ENCODE data around the gene PMEPA1. TPM values are rescaled to one million over a fixed set of nuclear protein-coding genes. Genes with fewer than 3 reads are reported as not detected.

The PMEPA1 gene
- polyA plus RNA-seq, 1 experiment: 4.3 TPM

- ChIA-PET POLR2A (no interaction called here), CTCF (no interaction called here)
- DNase-seq (ENCODE audit: low read depth, low spot score): no peak
- TF ChIP-seq, protein P1, sequence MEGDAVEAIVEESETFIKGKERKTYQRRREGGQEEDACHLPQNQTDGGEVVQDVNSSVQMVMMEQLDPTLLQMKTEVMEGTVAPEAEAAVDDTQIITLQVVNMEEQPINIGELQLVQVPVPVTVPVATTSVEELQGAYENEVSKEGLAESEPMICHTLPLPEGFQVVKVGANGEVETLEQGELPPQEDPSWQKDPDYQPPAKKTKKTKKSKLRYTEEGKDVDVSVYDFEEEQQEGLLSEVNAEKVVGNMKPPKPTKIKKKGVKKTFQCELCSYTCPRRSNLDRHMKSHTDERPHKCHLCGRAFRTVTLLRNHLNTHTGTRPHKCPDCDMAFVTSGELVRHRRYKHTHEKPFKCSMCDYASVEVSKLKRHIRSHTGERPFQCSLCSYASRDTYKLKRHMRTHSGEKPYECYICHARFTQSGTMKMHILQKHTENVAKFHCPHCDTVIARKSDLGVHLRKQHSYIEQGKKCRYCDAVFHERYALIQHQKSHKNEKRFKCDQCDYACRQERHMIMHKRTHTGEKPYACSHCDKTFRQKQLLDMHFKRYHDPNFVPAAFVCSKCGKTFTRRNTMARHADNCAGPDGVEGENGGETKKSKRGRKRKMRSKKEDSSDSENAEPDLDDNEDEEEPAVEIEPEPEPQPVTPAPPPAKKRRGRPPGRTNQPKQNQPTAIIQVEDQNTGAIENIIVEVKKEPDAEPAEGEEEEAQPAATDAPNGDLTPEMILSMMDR (IDR thresholded peaks at IDR 0.05; ENCODE audit: low read depth, low read length): no peak
- Histone ChIP-seq H3K9me3 (ENCODE audit: control insufficient read depth, insufficient read depth, low read length) (no peaks in the 10 kb centered on the region), H3K27me3 (ENCODE audit: control insufficient read depth, insufficient read depth, low read length) (no peaks in the 10 kb centered on the region), H3K4me3 (ENCODE audit: low read depth, low read length) (no peak overlapping the region), H3K27ac (ENCODE audit: low read depth, low read length) (no peak overlapping the region)
These were observed 90.6 kb downstream of the PMEPA1 start for GRCh38 chr20:57619051-57619831.

DNA sequence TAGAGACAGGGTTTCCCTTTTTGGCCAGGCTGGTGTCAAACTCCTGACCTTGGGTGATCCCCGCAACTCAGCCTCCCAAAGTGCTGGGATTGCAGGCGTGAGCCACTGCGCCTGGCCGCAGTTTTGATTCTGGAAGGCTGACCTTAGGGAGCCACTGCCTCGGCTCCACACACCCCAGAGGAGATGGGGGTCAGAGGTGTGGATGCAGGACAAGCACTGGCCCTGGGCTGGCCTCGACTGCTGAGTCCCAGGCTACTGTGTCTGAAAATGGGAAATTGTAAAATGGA is 91.1 kb downstream of the PMEPA1 start:
- ChIA-PET CTCF (no interaction called here), POLR2A (no interaction called here)
- TF ChIP-seq, protein P1 (IDR thresholded peaks at IDR 0.05; ENCODE audit: low read depth, low read length): no peak
- H3K27ac ChIP-seq (ENCODE audit: low read depth, low read length): no peak overlapping the region
- H3K27me3 ChIP-seq (ENCODE audit: control insufficient read depth, insufficient read depth, low read length): no peaks in the 10 kb centered on the region
- H3K9me3 ChIP-seq (ENCODE audit: control insufficient read depth, insufficient read depth, low read length): no peaks in the 10 kb centered on the region
- H3K4me3 ChIP-seq (ENCODE audit: low read depth, low read length): no peak overlapping the region
- DNase-seq (ENCODE audit: low read depth, low spot score): no peak

- ChIA-PET POLR2A (no interaction called here), CTCF (no interaction called here)
- Histone ChIP-seq H3K27me3 (ENCODE audit: control insufficient read depth, insufficient read depth, low read length) (no peaks in the 10 kb centered on the region), H3K27ac (ENCODE audit: low read depth, low read length) (no peak overlapping the region), H3K9me3 (ENCODE audit: control insufficient read depth, insufficient read depth, low read length) (no peaks in the 10 kb centered on the region), H3K4me3 (ENCODE audit: low read depth, low read length) (no peak overlapping the region)
- no peak for DNase-seq (ENCODE audit: low read depth, low spot score)
- TF ChIP-seq, protein P1 (IDR thresholded peaks at IDR 0.05; ENCODE audit: low read depth, low read length): no peak
These were observed 91.6 kb downstream of the PMEPA1 start for GRCh38 chr20:57618091-57618763.

GRCh38 chr20:57617079-57617795 is 92.6 kb downstream of the PMEPA1 start:
- no peak overlapping the region for H3K27ac ChIP-seq (ENCODE audit: low read depth, low read length)
- no peaks in the 10 kb centered on the region for H3K27me3 ChIP-seq (ENCODE audit: control insufficient read depth, insufficient read depth, low read length)
- DNase-seq (ENCODE audit: low read depth, low spot score): no peak
- CTCF ChIA-PET: interaction anchor here (0.7 kb wide), 1 partner anchor 213 kb away, joined by 4 read pairs; no protein-coding TSS in a partner anchor
- no peak overlapping the region for H3K4me3 ChIP-seq (ENCODE audit: low read depth, low read length)
- no peaks in the 10 kb centered on the region for H3K9me3 ChIP-seq (ENCODE audit: control insufficient read depth, insufficient read depth, low read length)
- TF ChIP-seq, protein P1 (IDR thresholded peaks at IDR 0.05; ENCODE audit: low read depth, low read length): no peak
- POLR2A ChIA-PET: no interaction called here
